ENCODE measurements around the gene KISS1. TPM values are rescaled to one million over a fixed set of nuclear protein-coding genes. Genes with fewer than 3 reads are reported as not detected.

The KISS1 gene
- total RNA-seq, 1 donor from 2014 or later, result not detected

- no peak for TF ChIP-seq CTCF (IDR thresholded peaks at IDR 0.05)
- Mint-ChIP-seq H3K36me3 (ENCODE audit: low read depth) (no peaks in the 10 kb centered on the region), H3K4me1 (no peaks in the 10 kb centered on the region), H3K27me3 (peaks cover 23% of the 10 kb centered on the region), H3K4me3 (no peak overlapping the region), H3K27ac (no peak overlapping the region), H3K9me3 (no peaks in the 10 kb centered on the region)
- ChIA-PET CTCF (interaction anchor here (0.5 kb wide), 1 partner anchor 670 kb away, joined by 3 read pairs; no protein-coding TSS in a partner anchor), POLR2A (no interaction called here)
- no peak for DNase-seq
- intact Hi-C loops (cut with micrococcal nuclease), result no loop called here
- ATAC-seq (ENCODE audit: low read depth), result no peak
Observed at GRCh38 chr1:204201348-204202040, 5.2 kb upstream of the KISS1 start.

GRCh38 chr1:204199579-204199978, 3.3 kb upstream of the KISS1 start:
- POLR2A ChIA-PET, result no interaction called here
- DNase-seq (no peak), ATAC-seq (ENCODE audit: low read depth) (no peak)
- CTCF ChIA-PET, result no interaction called here
- intact Hi-C loops (cut with micrococcal nuclease), result no loop called here
- no peaks in the 10 kb centered on the region for H3K4me1 Mint-ChIP-seq
- H3K9me3 Mint-ChIP-seq, result no peaks in the 10 kb centered on the region
- no peak for TF ChIP-seq CTCF (IDR thresholded peaks at IDR 0.05)
- H3K36me3 Mint-ChIP-seq (ENCODE audit: low read depth), result no peaks in the 10 kb centered on the region
- H3K27me3 Mint-ChIP-seq, result peaks cover 15% of the 10 kb centered on the region
- no peak overlapping the region for H3K4me3 Mint-ChIP-seq
- no peak overlapping the region for H3K27ac Mint-ChIP-seq

GRCh38 chr1:204198348-204199340, 2.4 kb upstream of the KISS1 start:
- ATAC-seq (ENCODE audit: low read depth) (no peak), DNase-seq (no peak)
- Mint-ChIP-seq H3K27ac (no peak overlapping the region), H3K9me3 (no peaks in the 10 kb centered on the region), H3K36me3 (ENCODE audit: low read depth) (no peaks in the 10 kb centered on the region), H3K4me1 (no peaks in the 10 kb centered on the region), H3K27me3 (peaks cover 10% of the 10 kb centered on the region), H3K4me3 (no peak overlapping the region)
- no peak for TF ChIP-seq CTCF (IDR thresholded peaks at IDR 0.05)
- CTCF ChIA-PET, result interaction anchor here (1.5 kb wide), 1 partner anchor 9 kb away, joined by 4 read pairs; no protein-coding TSS in a partner anchor
- intact Hi-C loops (cut with micrococcal nuclease), result no loop called here
- POLR2A ChIA-PET, result no interaction called here

- intact Hi-C loops (cut with micrococcal nuclease), result no loop called here
- CTCF ChIA-PET, result no interaction called here
Observed at GRCh38 chr1:204197068-204197467, 777 bp upstream of the KISS1 start.

More at GRCh38 chr1:204197068-204197467, 777 bp upstream of the KISS1 start:
- Mint-ChIP-seq H3K36me3 (ENCODE audit: low read depth) (no peaks in the 10 kb centered on the region), H3K9me3 (no peaks in the 10 kb centered on the region), H3K27ac (no peak overlapping the region), H3K27me3 (peaks cover 21% of the 10 kb centered on the region), H3K4me1 (no peaks in the 10 kb centered on the region), H3K4me3 (no peak overlapping the region)
- no peak for TF ChIP-seq CTCF (IDR thresholded peaks at IDR 0.05)
- POLR2A ChIA-PET, result no interaction called here
- ATAC-seq (ENCODE audit: low read depth), result no peak
- no peak for DNase-seq

Data from activated B cell treated with CpG ODN at 0.5 μM for 24 hours (primary cell).